Loucy (cell line): ENCODE results near the gene ORC3.

Source experiments
- H2AFZ ChIP-seq: fragments of 200-600 bp; sonication (generic); 2 replicates; pipeline ENCODE4 v1.6.0; 2016; ENCODE audit warnings: antibody characterized with exemption, mild to moderate bottlenecking, low read length, moderate library complexity
- H3F3A ChIP-seq: fragments of 200-600 bp; 2 replicates; pipeline ENCODE4 v1.6.0; 2016; ENCODE audit warnings: antibody characterized with exemption, low read depth, mild to moderate bottlenecking
- H3K27me3 ChIP-seq: fragments of 200-600 bp; sonication (generic); 2 replicates; pipeline ENCODE4 v1.6.1; 2014; ENCODE audit warnings: low read length, mild to moderate bottlenecking; ENCODE audit not compliant: insufficient read depth, poor library complexity, severe bottlenecking
- H3K36me3 ChIP-seq: fragments of 200-600 bp; sonication (generic); 2 replicates; pipeline ENCODE4 v1.6.1; 2016; ENCODE audit warnings: low read length; ENCODE audit not compliant: insufficient read depth
- H3K4me1 ChIP-seq: fragments of 200-600 bp; sonication (generic); 2 replicates; pipeline ENCODE4 v1.5.1; 2014; ENCODE audit warnings: low read length, mild to moderate bottlenecking; ENCODE audit not compliant: insufficient read depth, poor library complexity, severe bottlenecking
- H3K4me2 ChIP-seq: fragments of 200-600 bp; sonication (generic); 2 replicates; pipeline ENCODE4 v1.6.0; 2014; ENCODE audit warnings: antibody characterized with exemption, low read length, low read depth, mild to moderate bottlenecking; ENCODE audit not compliant: poor library complexity, severe bottlenecking
- H3K4me3 ChIP-seq: fragments of 200-600 bp; sonication (generic); 2 replicates; pipeline ENCODE4 v1.5.1; 2014; ENCODE audit warnings: low read length, mild to moderate bottlenecking, mixed read lengths; ENCODE audit not compliant: poor library complexity, severe bottlenecking
- H3K79me2 ChIP-seq: fragments of 200-600 bp; sonication (generic); 2 replicates; pipeline ENCODE4 v1.6.1; 2014; ENCODE audit warnings: low read length; ENCODE audit not compliant: insufficient read depth
- H3K9ac ChIP-seq: fragments of 200-600 bp; sonication (generic); 2 replicates; pipeline ENCODE4 v1.6.0; 2014; ENCODE audit warnings: mild to moderate bottlenecking, low read depth, low read length, moderate library complexity; ENCODE audit not compliant: poor library complexity, severe bottlenecking
- H3K9me2 ChIP-seq: fragments of 200-600 bp; sonication (generic); replicated peaks from 2 replicates; pipeline ENCODE4 v1.6.1; 2016; ENCODE audit warnings: low read depth, low read length, mixed read lengths
- H3K9me3 ChIP-seq: fragments of 200-600 bp; sonication (generic); 2 replicates; pipeline ENCODE4 v1.6.1; 2014; ENCODE audit warnings: mild to moderate bottlenecking, antibody characterized with exemption, low read length, low read depth; ENCODE audit not compliant: insufficient read depth
- H4K20me1 ChIP-seq: fragments of 200-600 bp; sonication (generic); 2 replicates; pipeline ENCODE4 v1.6.0; 2014; ENCODE audit warnings: antibody characterized with exemption, low read length, mild to moderate bottlenecking; ENCODE audit not compliant: insufficient read depth, poor library complexity, severe bottlenecking
- CTCF ChIP-seq: fragments of 200-600 bp; sonication (generic); conservative IDR thresholded peaks from 2 replicates; pipeline ENCODE4 v1.5.1; 2014; ENCODE audit warnings: mild to moderate bottlenecking, antibody characterized with exemption, low read length
- EZH2phosphoT487 ChIP-seq: fragments of 200-600 bp; IDR thresholded peaks from 2 replicates; pipeline ENCODE4 v1.6.1; 2018; ENCODE audit warnings: antibody characterized with exemption, mild to moderate bottlenecking, moderate library complexity, borderline replicate concordance

Gene ORC3

GRCh38 chr6:87697581-87698546 is 107.9 kb downstream of the ORC3 start:
- H3F3A ChIP-seq = no peaks in the 10 kb centered on the region
- H2AFZ ChIP-seq = no peak overlapping the region
- H3K9me3 ChIP-seq = no peaks in the 10 kb centered on the region
- peak overlapping the region; percentile 99 for H3K4me3 ChIP-seq
- H3K27me3 ChIP-seq = peaks cover 12% of the 10 kb centered on the region
- peaks cover 91% of the 10 kb centered on the region for H3K79me2 ChIP-seq
- H3K4me2 ChIP-seq = peak overlapping the region; percentile 94
- no peaks in the 10 kb centered on the region for H3K9me2 ChIP-seq
- H4K20me1 ChIP-seq = peaks cover 80% of the 10 kb centered on the region
- peaks cover 46% of the 10 kb centered on the region for H3K4me1 ChIP-seq
- no peak for TF ChIP-seq EZH2phosphoT487
- TF ChIP-seq CTCF = no peak
- H3K9ac ChIP-seq = peak overlapping the region; percentile 98
- H3K36me3 ChIP-seq = no peaks in the 10 kb centered on the region; the same call in 1 of the 2 replicates

- Histone ChIP-seq H3K4me2 (peak overlapping the region; percentile 94), H3K9ac (peak overlapping the region; percentile 98), H3K27me3 (peaks cover 12% of the 10 kb centered on the region), H2AFZ (no peak overlapping the region), H3F3A (no peaks in the 10 kb centered on the region), H3K4me1 (peaks cover 46% of the 10 kb centered on the region), H4K20me1 (peaks cover 74% of the 10 kb centered on the region), H3K9me3 (no peaks in the 10 kb centered on the region), H3K36me3 (no peaks in the 10 kb centered on the region; the same call in 1 of the 2 replicates), H3K4me3 (peak overlapping the region; percentile 99), H3K79me2 (peaks cover 84% of the 10 kb centered on the region), H3K9me2 (no peaks in the 10 kb centered on the region)
- no peak for TF ChIP-seq EZH2phosphoT487
- TF ChIP-seq CTCF = no peak
Observed at GRCh38 chr6:87698547-87699006, 108.6 kb downstream of the ORC3 start.

- H3F3A ChIP-seq = no peaks in the 10 kb centered on the region
- peaks cover 64% of the 10 kb centered on the region for H4K20me1 ChIP-seq
- H2AFZ ChIP-seq = no peak overlapping the region
- H3K9me3 ChIP-seq = no peaks in the 10 kb centered on the region
- peak overlapping the region; percentile 99 for H3K4me3 ChIP-seq
- peaks cover 38% of the 10 kb centered on the region for H3K4me1 ChIP-seq
- no peaks in the 10 kb centered on the region; the same call in 1 of the 2 replicates for H3K36me3 ChIP-seq
- peak overlapping the region; percentile 94 for H3K4me2 ChIP-seq
- H3K9me2 ChIP-seq = no peaks in the 10 kb centered on the region
- peaks cover 74% of the 10 kb centered on the region for H3K79me2 ChIP-seq
- H3K27me3 ChIP-seq = peaks cover 12% of the 10 kb centered on the region
- peak overlapping the region; percentile 98 for H3K9ac ChIP-seq
- TF ChIP-seq CTCF (no peak), EZH2phosphoT487 (no peak)
Observed at GRCh38 chr6:87699576-87699975, 109.6 kb downstream of the ORC3 start.
